ENCODE measurements around the gene MUSK.

The MUSK gene

GRCh38 chr9:110655754-110656641 lies 12.6 kb upstream of the MUSK start:
- TF ChIP-seq CTCF (IDR thresholded peaks at IDR 0.05; ENCODE audit: low read length, missing control alignments): no peak
- peak; percentile 89 for DNase-seq (ENCODE audit: low read depth)

GRCh38 chr9:110659891-110660541 lies 8.6 kb upstream of the MUSK start:
- DNase-seq (ENCODE audit: low read depth): no peak
- TF ChIP-seq CTCF (IDR thresholded peaks at IDR 0.05; ENCODE audit: low read length, missing control alignments): no peak
- no peak overlapping the region for H3K4me3 ChIP-seq (replicated peaks; ENCODE audit: low read depth, low read length)

More at GRCh38 chr9:110655754-110656641, 12.6 kb upstream of the MUSK start:
- no peak overlapping the region for H3K4me3 ChIP-seq (replicated peaks; ENCODE audit: low read depth, low read length)

GRCh38 chr9:110669433-110669832 lies 842 bp downstream of the MUSK start:
- H3K4me3 ChIP-seq (replicated peaks; ENCODE audit: low read depth, low read length): no peak overlapping the region
- peak; percentile 64 for DNase-seq (ENCODE audit: low read depth)
- no peak for TF ChIP-seq CTCF (IDR thresholded peaks at IDR 0.05; ENCODE audit: low read length, missing control alignments)

GRCh38 chr9:110671849-110672248 lies 3.3 kb downstream of the MUSK start:
- no peak for TF ChIP-seq CTCF (IDR thresholded peaks at IDR 0.05; ENCODE audit: low read length, missing control alignments)
- no peak overlapping the region for H3K4me3 ChIP-seq (replicated peaks; ENCODE audit: low read depth, low read length)
- DNase-seq (ENCODE audit: low read depth): no peak

GRCh38 chr9:110672873-110673510 lies 4.4 kb downstream of the MUSK start:
- DNase-seq (ENCODE audit: low read depth): no peak
- TF ChIP-seq CTCF (IDR thresholded peaks at IDR 0.05; ENCODE audit: low read length, missing control alignments): no peak
- no peak overlapping the region for H3K4me3 ChIP-seq (replicated peaks; ENCODE audit: low read depth, low read length)

GRCh38 chr9:110687497-110687896 lies 18.9 kb downstream of the MUSK start:
- no peak for TF ChIP-seq CTCF (IDR thresholded peaks at IDR 0.05; ENCODE audit: low read length, missing control alignments)
- H3K4me3 ChIP-seq (replicated peaks; ENCODE audit: low read depth, low read length): no peak overlapping the region
- no peak for DNase-seq (ENCODE audit: low read depth)

All from fibroblast of pulmonary artery (primary cell).